HL-60 (cell line): ENCODE results near the gene AXL.

Experiments used
- CTCF ChIP-seq: IDR thresholded peaks from one replicate; pipeline ENCODE4 v1.5.1; 2011; ENCODE audit warnings: low read length, control low read depth, inconsistent platforms; ENCODE audit not compliant: insufficient read depth
- GABPA ChIP-seq: IDR thresholded peaks from 2 replicates; pipeline ENCODE4 v1.6.1; 2012; ENCODE audit warnings: low read depth
- POLR2AphosphoS5 ChIP-seq: IDR thresholded peaks from 2 replicates; pipeline ENCODE4 v1.6.1; 2012; ENCODE audit warnings: low read depth
- REST ChIP-seq: IDR thresholded peaks from 2 replicates; pipeline ENCODE4 v1.6.1; 2012; ENCODE audit warnings: low read depth; ENCODE audit not compliant: insufficient replicate concordance
- SPI1 ChIP-seq: IDR thresholded peaks from 2 replicates; pipeline ENCODE4 v1.6.1; 2012; ENCODE audit warnings: low read depth, mild to moderate bottlenecking, borderline replicate concordance

DNA sequence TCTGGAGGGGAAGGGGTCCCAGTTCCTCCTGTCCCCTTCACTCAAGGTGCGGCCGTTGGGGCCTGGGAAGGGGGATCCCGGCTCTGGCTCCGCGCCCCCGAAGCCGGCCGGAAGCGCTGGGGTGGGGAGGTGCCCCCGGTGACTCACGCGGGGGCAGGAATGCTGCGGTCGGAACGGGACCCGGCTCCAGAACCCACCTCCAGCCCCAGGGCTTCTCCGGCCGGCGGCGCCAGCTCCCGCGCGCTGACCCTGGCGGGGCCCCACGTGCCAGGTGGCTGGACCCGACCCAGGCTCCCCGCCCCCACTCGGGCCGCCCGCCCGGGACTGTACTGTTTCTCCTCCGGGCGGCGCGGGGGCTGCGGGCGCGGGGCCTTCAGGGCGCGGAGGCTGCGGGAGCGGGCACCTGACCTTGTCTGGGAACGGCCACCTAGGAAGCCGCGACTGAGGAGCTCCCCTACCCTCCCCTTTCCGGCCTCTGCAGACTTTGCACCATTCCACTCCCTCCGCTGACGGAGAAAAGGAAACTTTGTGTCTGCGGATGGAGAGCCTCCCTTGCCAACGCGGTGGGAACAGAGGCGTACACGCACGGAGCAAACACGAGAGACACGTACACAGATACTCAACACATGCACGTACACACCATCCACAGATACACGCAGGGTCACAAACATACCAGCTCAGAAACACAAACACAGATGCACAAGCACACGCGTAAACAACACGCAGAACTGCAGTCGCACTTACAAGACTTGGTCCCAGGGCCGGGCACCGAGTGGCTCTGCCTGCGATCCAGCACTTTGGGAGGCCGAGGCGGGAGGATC, 7.2 kb downstream of the AXL start:
- TF ChIP-seq GABPA (no peak), POLR2AphosphoS5 (no peak), REST (no peak), CTCF (no peak), SPI1 (no peak)
